Osteocyte (in vitro differentiated cells): Measurements from ENCODE around the gene HCFC2. TPM values are rescaled to one million over a fixed set of nuclear protein-coding genes. Genes with fewer than 3 reads are reported as not detected.
"Not testable (repeated sequence)": the region's sequence is repeated elsewhere in the genome, so short reads cannot be mapped to it uniquely, and the experiment has no call there.

ENCODE experiments used
- DNase-seq: peaks from one replicate; pipeline ENCODE4 v3.0.0; 2021; ENCODE audit warnings: mixed read lengths; ENCODE audit not compliant: unreplicated experiment; ENCODE audit errors: extremely low spot score
- H3K27ac Mint-ChIP-seq: one replicate; pipeline ENCODE4 v1.8.0; 2021; ENCODE audit warnings: mild to moderate bottlenecking, mixed read lengths; ENCODE audit not compliant: unreplicated experiment
- H3K27me3 Mint-ChIP-seq: one replicate; pipeline ENCODE4 v1.8.0; 2021; ENCODE audit warnings: mixed read lengths; ENCODE audit not compliant: unreplicated experiment
- H3K36me3 Mint-ChIP-seq: one replicate; pipeline ENCODE4 v1.8.0; 2021; ENCODE audit warnings: mixed read lengths; ENCODE audit not compliant: unreplicated experiment
- H3K4me1 Mint-ChIP-seq: one replicate; pipeline ENCODE4 v1.8.0; 2021; ENCODE audit warnings: mixed read lengths; ENCODE audit not compliant: unreplicated experiment
- H3K4me3 Mint-ChIP-seq: one replicate; pipeline ENCODE4 v1.8.0; 2021; ENCODE audit warnings: mild to moderate bottlenecking, moderate library complexity, mixed read lengths; ENCODE audit not compliant: unreplicated experiment
- H3K9me3 Mint-ChIP-seq: one replicate; pipeline ENCODE4 v1.8.0; 2021; ENCODE audit warnings: mixed read lengths; ENCODE audit not compliant: unreplicated experiment
- CTCF ChIP-seq: fragments of 200-600 bp; sonication (generic); IDR thresholded peaks from 2 replicates; pipeline ENCODE4 v1.5.0; 2021; ENCODE audit warnings: antibody characterized with exemption, mild to moderate bottlenecking, moderate library complexity
- total RNA-seq: library from RNA; stranded (reverse); gene quantifications from 2 replicates; pipeline ENCODE4 v1.2.1, GENCODE V29; 2021

HCFC2 gene
- total RNA-seq, 1 donor from 2014 or later, result 21.3 TPM

- no peak for DNase-seq
- H3K36me3 Mint-ChIP-seq, result peaks cover 6% of the 10 kb centered on the region
- no peak overlapping the region for H3K27ac Mint-ChIP-seq
- H3K4me3 Mint-ChIP-seq, result no peak overlapping the region
- H3K4me1 Mint-ChIP-seq, result no peaks in the 10 kb centered on the region
- TF ChIP-seq CTCF, result no peak
- H3K9me3 Mint-ChIP-seq, result no peaks in the 10 kb centered on the region
- no peaks in the 10 kb centered on the region for H3K27me3 Mint-ChIP-seq
Measured at GRCh38 chr12:104025771-104026170, 38.6 kb upstream of the HCFC2 start.

GRCh38 chr12:104026841-104027599 lies 37.3 kb upstream of the HCFC2 start:
- no peak for TF ChIP-seq CTCF
- H3K27ac Mint-ChIP-seq, result no peak overlapping the region
- H3K4me1 Mint-ChIP-seq, result no peaks in the 10 kb centered on the region
- no peak overlapping the region for H3K4me3 Mint-ChIP-seq
- H3K36me3 Mint-ChIP-seq, result peaks cover 5% of the 10 kb centered on the region
- no peak for DNase-seq
- H3K27me3 Mint-ChIP-seq, result no peaks in the 10 kb centered on the region
- H3K9me3 Mint-ChIP-seq, result no peaks in the 10 kb centered on the region

- H3K4me3 Mint-ChIP-seq, H3K9me3 Mint-ChIP-seq, H3K36me3 Mint-ChIP-seq, H3K4me1 Mint-ChIP-seq, H3K27me3 Mint-ChIP-seq, H3K27ac Mint-ChIP-seq, DNase-seq: not testable (repeated sequence)
Measured at GRCh38 chr12:104030596-104030995, 33.7 kb upstream of the HCFC2 start.

- H3K36me3 Mint-ChIP-seq, H3K4me3 Mint-ChIP-seq, H3K4me1 Mint-ChIP-seq: not testable (repeated sequence)
Measured at GRCh38 chr12:104036143-104036542, 28.2 kb upstream of the HCFC2 start.

GRCh38 chr12:104039769-104040168 lies 24.6 kb upstream of the HCFC2 start:
- peaks cover 15% of the 10 kb centered on the region for H3K9me3 Mint-ChIP-seq
- H3K36me3 Mint-ChIP-seq, result peaks cover 18% of the 10 kb centered on the region
- not testable (repeated sequence) for H3K4me1 Mint-ChIP-seq, DNase-seq, H3K27ac Mint-ChIP-seq, H3K4me3 Mint-ChIP-seq, H3K27me3 Mint-ChIP-seq

More at GRCh38 chr12:104036143-104036542, 28.2 kb upstream of the HCFC2 start:
- H3K9me3 Mint-ChIP-seq, result peaks cover 10% of the 10 kb centered on the region
- H3K27ac Mint-ChIP-seq, H3K27me3 Mint-ChIP-seq, DNase-seq: not testable (repeated sequence)

GRCh38 chr12:104042580-104042979 lies 21.8 kb upstream of the HCFC2 start:
- H3K27me3 Mint-ChIP-seq, result no peaks in the 10 kb centered on the region
- peaks cover 9% of the 10 kb centered on the region for H3K36me3 Mint-ChIP-seq
- peaks cover 19% of the 10 kb centered on the region for H3K4me1 Mint-ChIP-seq
- H3K27ac Mint-ChIP-seq, result no peak overlapping the region
- no peak overlapping the region for H3K4me3 Mint-ChIP-seq
- DNase-seq, result no peak
- TF ChIP-seq CTCF, result no peak
- H3K9me3 Mint-ChIP-seq, result peaks cover 5% of the 10 kb centered on the region
